AG09309 (cell line): ENCODE measurements around the gene THRA.
A peak's percentile ranks its signal among the peaks of the same experiment; 100 is the strongest.

Experiments
- DNase-seq: peaks from one replicate; pipeline ENCODE4 v3.0.0-alpha.2; 2010; ENCODE audit warnings: low read depth
- H3K4me3 ChIP-seq: 2 replicates; pipeline ENCODE4 v1.5.1; 2011; ENCODE audit warnings: mild to moderate bottlenecking, low read depth, low read length, moderate library complexity; ENCODE audit not compliant: control insufficient read depth
- CTCF ChIP-seq: IDR thresholded peaks from 2 replicates; pipeline ENCODE4 v1.5.1; 2011; ENCODE audit warnings: mild to moderate bottlenecking, low read depth, low read length, inconsistent platforms; ENCODE audit not compliant: insufficient read depth, control insufficient read depth; ENCODE audit errors: missing control alignments

THRA gene

GRCh38 chr17:40097931-40098845 is 35.4 kb downstream of the THRA start:
- TF ChIP-seq CTCF: no peak
- no peak for DNase-seq
- peak overlapping the region; percentile 50 for H3K4me3 ChIP-seq

- DNase-seq: peak; percentile 98
- peak overlapping the region; percentile 93 for H3K4me3 ChIP-seq
- no peak for TF ChIP-seq CTCF
Observed at GRCh38 chr17:40098846-40099618, 36.3 kb downstream of the THRA start.

GRCh38 chr17:40099619-40100418 is 37.1 kb downstream of the THRA start:
- no peak for DNase-seq
- no peak for TF ChIP-seq CTCF
- peak overlapping the region; percentile 93 for H3K4me3 ChIP-seq

GRCh38 chr17:40100419-40100668 is 37.6 kb downstream of the THRA start, which contains the start of gene NR1D1:
NR1D1 (minus strand) TSS chr17:40100589; CDS start chr17:40100094, 495 bp downstream.
- no peak for DNase-seq
- TF ChIP-seq CTCF: no peak
- H3K4me3 ChIP-seq: peak within 1 kb of the TSS; percentile 93

- peak; percentile 95 for DNase-seq
- TF ChIP-seq CTCF: no peak
- peak overlapping the region; percentile 93 for H3K4me3 ChIP-seq
Observed at GRCh38 chr17:40100669-40101366, 38.1 kb downstream of the THRA start.

GRCh38 chr17:40101367-40102210 is 38.8 kb downstream of the THRA start:
- H3K4me3 ChIP-seq: peak overlapping the region; percentile 93
- DNase-seq: no peak
- TF ChIP-seq CTCF: no peak
